ENCODE data around the gene SULT1E1. TPM values are rescaled to one million over a fixed set of nuclear protein-coding genes. Genes with fewer than 3 reads are reported as not detected.

The SULT1E1 gene
- total and polyA plus RNA-seq, 2 donors (not counting 1 experiment from before 2014, with no cell fraction given) = not detected

- intact Hi-C loops (cut with micrococcal nuclease) = no loop called here
- Histone ChIP-seq H3K9ac (ENCODE audit: low read length) (no peak overlapping the region), H3K4me1 (ENCODE audit: control insufficient read depth in 2 of 2, insufficient read depth in 2 of 2, low read length in 2 of 2) (no peaks in the 10 kb centered on the region), H3K27me3 (replicated peaks in 1 of 4; ENCODE audit: control extremely low read depth in 1 of 4, control insufficient read depth in 3 of 4, insufficient read depth in 4 of 4, low read length in 3 of 4) (no peaks in the 10 kb centered on the region), H3K4me2 (replicated peaks; ENCODE audit: low read depth, low read length, poor library complexity, severe bottlenecking) (no peak overlapping the region), H3K9me3 (ENCODE audit: control extremely low read depth in 1 of 3, control insufficient read depth in 2 of 3, insufficient read depth in 1 of 3, low read length in 2 of 3) (no peaks in the 10 kb centered on the region), H3K27ac (ENCODE audit: low read length in 2 of 2) (no peak overlapping the region), H3K79me2 (ENCODE audit: control insufficient read depth, insufficient read depth, low read length) (no peaks in the 10 kb centered on the region), H4K20me1 (ENCODE audit: control insufficient read depth, insufficient read depth, low read length, poor library complexity, severe bottlenecking) (no peaks in the 10 kb centered on the region), H3K4me3 (ENCODE audit: control extremely low read depth in 1 of 5, extremely low read depth in 1 of 5, insufficient read depth in 1 of 5, low read depth in 2 of 5, low read length in 4 of 5) (no peak overlapping the region), H3K36me3 (replicated peaks in 1 of 2; ENCODE audit: control extremely low read depth in 1 of 2, control insufficient read depth in 1 of 2, extremely low read depth in 1 of 2, insufficient read depth in 2 of 2, low read length in 1 of 2) (no peaks in the 10 kb centered on the region), H2AFZ (ENCODE audit: insufficient read depth, low read depth, low read length, poor library complexity, severe bottlenecking) (no peak overlapping the region)
- Mint-ChIP-seq H3K4me1 (no peaks in the 10 kb centered on the region), H3K9me3 (ENCODE audit: insufficient read depth) (no peaks in the 10 kb centered on the region), H3K4me3 (no peak overlapping the region), H3K27ac (no peak overlapping the region), H3K27me3 (no peaks in the 10 kb centered on the region)
- WGBS (ENCODE audit: insufficient coverage) = no CpG with 5 or more reads among the region's 4 CpGs
- ChIA-PET CTCF (no interaction called here), POLR2A (no interaction called here)
- ATAC-seq (ENCODE audit: low read depth) (no peak), DNase-seq (no peak)
- TF ChIP-seq CTCF (IDR thresholded peaks at IDR 0.05) = no peak
- TF ChIP-seq EZH2 (IDR thresholded peaks at IDR 0.05; ENCODE audit: borderline replicate concordance, insufficient read depth, low read depth, low read length, poor library complexity, severe bottlenecking) = no peak
Observed at GRCh38 chr4:69843932-69844331, 16.0 kb downstream of the SULT1E1 start.

DNA sequence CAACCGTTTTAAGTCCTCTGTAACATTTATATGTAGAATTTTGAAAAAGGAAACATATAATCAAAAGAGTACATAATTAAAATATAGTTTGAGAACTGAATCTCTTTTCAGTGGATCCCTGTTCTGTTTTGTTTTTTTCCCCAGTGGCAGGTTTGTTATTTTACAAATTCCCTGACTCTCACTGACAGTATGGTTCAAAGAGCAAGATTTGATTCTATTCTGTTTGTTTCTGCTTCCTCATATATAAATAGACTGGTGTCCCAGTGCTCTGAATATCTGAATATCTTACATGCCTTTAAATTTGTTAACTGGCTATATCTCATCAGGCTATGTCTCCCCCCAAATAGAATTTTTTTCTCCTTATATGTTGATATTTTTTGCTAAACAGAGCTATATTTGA is 16.6 kb downstream of the SULT1E1 start:
- Mint-ChIP-seq H3K4me1 (no peaks in the 10 kb centered on the region), H3K4me3 (no peak overlapping the region), H3K27ac (no peak overlapping the region), H3K9me3 (ENCODE audit: insufficient read depth) (no peaks in the 10 kb centered on the region), H3K27me3 (no peaks in the 10 kb centered on the region)
- H3K4me1 ChIP-seq (ENCODE audit: control insufficient read depth in 2 of 2, insufficient read depth in 2 of 2, low read length in 2 of 2) = no peaks in the 10 kb centered on the region
- no peak overlapping the region for H3K4me2 ChIP-seq (replicated peaks; ENCODE audit: low read depth, low read length, poor library complexity, severe bottlenecking)
- no peaks in the 10 kb centered on the region for H3K27me3 ChIP-seq (replicated peaks in 1 of 4; ENCODE audit: control extremely low read depth in 1 of 4, control insufficient read depth in 3 of 4, insufficient read depth in 4 of 4, low read length in 3 of 4)
- H2AFZ ChIP-seq (ENCODE audit: insufficient read depth, low read depth, low read length, poor library complexity, severe bottlenecking) = no peak overlapping the region
- ATAC-seq (ENCODE audit: low read depth) = no peak
- TF ChIP-seq EZH2 (IDR thresholded peaks at IDR 0.05; ENCODE audit: borderline replicate concordance, insufficient read depth, low read depth, low read length, poor library complexity, severe bottlenecking) (no peak), CTCF (IDR thresholded peaks at IDR 0.05) (no peak)
- no peak for DNase-seq
- no peaks in the 10 kb centered on the region for H3K79me2 ChIP-seq (ENCODE audit: control insufficient read depth, insufficient read depth, low read length)
- intact Hi-C loops (cut with micrococcal nuclease) = no loop called here
- CTCF ChIA-PET = no interaction called here
- WGBS (ENCODE audit: insufficient coverage) = no CpG with 5 or more reads among the region's 1 CpG
- H3K27ac ChIP-seq (ENCODE audit: low read length in 2 of 2) = no peak overlapping the region
- H3K9me3 ChIP-seq (ENCODE audit: control extremely low read depth in 1 of 3, control insufficient read depth in 2 of 3, insufficient read depth in 1 of 3, low read length in 2 of 3) = no peaks in the 10 kb centered on the region
- POLR2A ChIA-PET = no interaction called here
- H4K20me1 ChIP-seq (ENCODE audit: control insufficient read depth, insufficient read depth, low read length, poor library complexity, severe bottlenecking) = no peaks in the 10 kb centered on the region
- H3K36me3 ChIP-seq (replicated peaks in 1 of 2; ENCODE audit: control extremely low read depth in 1 of 2, control insufficient read depth in 1 of 2, extremely low read depth in 1 of 2, insufficient read depth in 2 of 2, low read length in 1 of 2) = no peaks in the 10 kb centered on the region
- no peak overlapping the region for H3K9ac ChIP-seq (ENCODE audit: low read length)
- H3K4me3 ChIP-seq (ENCODE audit: control extremely low read depth in 1 of 5, extremely low read depth in 1 of 5, insufficient read depth in 1 of 5, low read depth in 2 of 5, low read length in 4 of 5) = no peak overlapping the region

Data from B cell (primary cell).